ENCODE measurements around the gene NR1I2. TPM values are rescaled to one million over a fixed set of nuclear protein-coding genes. Genes with fewer than 3 reads are reported as not detected.

NR1I2 gene
- total and polyA plus RNA-seq, 2 donors (not counting 3 experiments of a cell fraction or from before 2014, with no cell fraction given) = 0.03 TPM; not detected in 1

- no peaks in the 10 kb centered on the region for H4K20me1 ChIP-seq (replicated peaks; ENCODE audit: control insufficient read depth, extremely low read depth, insufficient read depth, low read length)
- no peak overlapping the region for H2AFZ ChIP-seq (ENCODE audit: low read depth, low read length)
- ChIA-PET CTCF (no interaction called here), POLR2A (no interaction called here)
- dilution Hi-C loops (cut with MboI; ENCODE audit: extremely low pct_ligation_motif_present, low sequenced_read_pairs) (no loop called here), intact Hi-C loops (cut with micrococcal nuclease) (no loop called here)
- H3K27ac ChIP-seq (ENCODE audit: insufficient read depth, low read depth, low read length) = no peak overlapping the region
- FAIRE-seq (no peak), DNase-seq (ENCODE audit: low read depth, low spot score) (no peak)
- no peak overlapping the region for H3K9ac ChIP-seq (replicated peaks; ENCODE audit: extremely low read depth, insufficient read depth, low read length)
- H3K9me1 ChIP-seq (replicated peaks; ENCODE audit: control insufficient read depth, extremely low read depth, insufficient read depth, low read length) = no peaks in the 10 kb centered on the region
- BruUV-seq (replicated peaks) = no TSS peak
- H3K36me3 ChIP-seq (ENCODE audit: control insufficient read depth in 2 of 2, extremely low read depth in 1 of 2, insufficient read depth in 2 of 2, low read length in 2 of 2) = no peaks in the 10 kb centered on the region
- no peaks in the 10 kb centered on the region for H3K9me3 ChIP-seq (replicated peaks; ENCODE audit: control insufficient read depth, insufficient read depth, low read length)
- no peaks in the 10 kb centered on the region for H3K79me2 ChIP-seq (ENCODE audit: control insufficient read depth, insufficient read depth, low read length)
- no peak overlapping the region for H3K4me2 ChIP-seq (ENCODE audit: insufficient read depth, low read length)
- no peak overlapping the region for H3K4me3 ChIP-seq (replicated peaks in 1 of 3; ENCODE audit: insufficient read depth in 1 of 3, low read depth in 1 of 3, low read length in 3 of 3)
- TF ChIP-seq EZH2 (IDR thresholded peaks at IDR 0.05; ENCODE audit: borderline replicate concordance, low read depth, low read length, severe bottlenecking) (no peak), MYC (IDR thresholded peaks at IDR 0.05; ENCODE audit: low read depth, low read length) (no peak), GATA2 (IDR thresholded peaks at IDR 0.05; ENCODE audit: insufficient read depth, insufficient read length, low read depth, low read length) (no peak)
- H3K4me1 ChIP-seq (ENCODE audit: control insufficient read depth, extremely low read depth, insufficient read depth, low read length) = peaks cover 7% of the 10 kb centered on the region
- H3K27me3 ChIP-seq (ENCODE audit: control insufficient read depth in 2 of 2, insufficient read depth in 2 of 2, low read length in 2 of 2) = no peaks in the 10 kb centered on the region
Observed at GRCh38 chr3:119812491-119813058, 30.7 kb downstream of the NR1I2 start.

GRCh38 chr3:119815716-119816115, 33.8 kb downstream of the NR1I2 start:
- no TSS peak for BruUV-seq (replicated peaks)
- Histone ChIP-seq H3K4me3 (replicated peaks in 1 of 3; ENCODE audit: insufficient read depth in 1 of 3, low read depth in 1 of 3, low read length in 3 of 3) (no peak overlapping the region), H3K79me2 (ENCODE audit: control insufficient read depth, insufficient read depth, low read length) (no peaks in the 10 kb centered on the region), H3K9me3 (replicated peaks; ENCODE audit: control insufficient read depth, insufficient read depth, low read length) (no peaks in the 10 kb centered on the region), H3K9ac (replicated peaks; ENCODE audit: extremely low read depth, insufficient read depth, low read length) (no peak overlapping the region), H3K4me1 (ENCODE audit: control insufficient read depth, extremely low read depth, insufficient read depth, low read length) (no peaks in the 10 kb centered on the region), H3K27ac (ENCODE audit: insufficient read depth, low read depth, low read length) (no peak overlapping the region), H3K9me1 (replicated peaks; ENCODE audit: control insufficient read depth, extremely low read depth, insufficient read depth, low read length) (no peaks in the 10 kb centered on the region), H2AFZ (ENCODE audit: low read depth, low read length) (no peak overlapping the region), H3K4me2 (ENCODE audit: insufficient read depth, low read length) (no peak overlapping the region), H3K36me3 (ENCODE audit: control insufficient read depth in 2 of 2, extremely low read depth in 1 of 2, insufficient read depth in 2 of 2, low read length in 2 of 2) (no peaks in the 10 kb centered on the region), H3K27me3 (ENCODE audit: control insufficient read depth in 2 of 2, insufficient read depth in 2 of 2, low read length in 2 of 2) (no peaks in the 10 kb centered on the region), H4K20me1 (replicated peaks; ENCODE audit: control insufficient read depth, extremely low read depth, insufficient read depth, low read length) (no peaks in the 10 kb centered on the region)
- TF ChIP-seq MAX (IDR thresholded peaks at IDR 0.05; ENCODE audit: insufficient read depth, insufficient read length) (no peak), EZH2 (IDR thresholded peaks at IDR 0.05; ENCODE audit: borderline replicate concordance, low read depth, low read length, severe bottlenecking) (no peak), GATA2 (IDR thresholded peaks at IDR 0.05; ENCODE audit: insufficient read depth, insufficient read length, low read depth, low read length) (no peak), FOS (IDR thresholded peaks at IDR 0.05; ENCODE audit: borderline replicate concordance, insufficient read depth, low read length) (no peak), JUN (IDR thresholded peaks at IDR 0.05; ENCODE audit: borderline replicate concordance, insufficient read depth, insufficient read length, low read depth) (no peak), MYC (IDR thresholded peaks at IDR 0.05; ENCODE audit: low read depth, low read length) (no peak), CTCF (IDR thresholded peaks at IDR 0.05; ENCODE audit: extremely low read depth in 1 of 2, insufficient read depth in 1 of 2, low read depth in 1 of 2, low read length in 2 of 2) (no peak), POLR2AphosphoS5 (IDR thresholded peaks at IDR 0.05; ENCODE audit: insufficient read depth, low read depth, low read length) (no peak), POLR2A (IDR thresholded peaks at IDR 0.05; ENCODE audit: low read depth, low read length) (no peak)
- dilution Hi-C loops (cut with MboI; ENCODE audit: extremely low pct_ligation_motif_present, low sequenced_read_pairs) = no loop called here
- ChIA-PET CTCF (no interaction called here), POLR2A (no interaction called here)
- intact Hi-C loops (cut with micrococcal nuclease) = no loop called here
- DNase-seq (ENCODE audit: low read depth, low spot score) = no peak
- FAIRE-seq = no peak
